HepG2 (cell line): ENCODE data around the gene ULK3. TPM values are rescaled to one million over a fixed set of nuclear protein-coding genes. Genes with fewer than 3 reads are reported as not detected.

ENCODE experiments used
- ATAC-seq: fragments of 200-7000 bp; cut with Tn5 transposase; 3 replicates; pipeline ENCODE4 v1.9.1; 2020; ENCODE audit warnings: mild to moderate bottlenecking, moderate library complexity
- BruUV-seq: library from RNA; stranded (reverse); fragments of 400-500 nt; replicated peaks from 2 replicates; lab custom pipeline; 2021; lab: Mats Ljungman, UMichigan
- CTCF ChIA-PET: fragments of 300-600 bp; formaldehyde crosslinking; extraction: SDS; loops from one replicate; lab custom pipeline; 2021; ENCODE audit warnings: low total read pairs, inconsistent platforms, low intra/inter-chr PET ratio; lab: Yijun Ruan, JAX
- POLR2A ChIA-PET: fragments of 350-600 bp; sonication (Branson Sonifier 250); formaldehyde crosslinking; loops from one replicate; lab custom pipeline; 2020; ENCODE audit warnings: antibody characterized with exemption, inconsistent platforms; lab: Yijun Ruan, JAX
- DNase-seq: peaks from one replicate; pipeline ENCODE4 v3.0.0-alpha.2; 2015; ENCODE audit warnings: low spot score
- FAIRE-seq: peaks from 3 replicates; lab custom pipeline; 2011; peaks lifted over from hg19 to GRCh38; lab: Jason Lieb, UNC
- H2AFZ ChIP-seq: one replicate; pipeline ENCODE4 v1.6.1; 2011; ENCODE audit warnings: low read length, inconsistent platforms
- H3K27ac ChIP-seq: fragments of 300-600 bp; 3 replicates; pipeline ENCODE4 v1.8.0; 2011; ENCODE audit warnings: mixed run types, mild to moderate bottlenecking, mixed read lengths, low read length, inconsistent platforms; ENCODE audit not compliant: insufficient read depth; ENCODE audit errors: extremely low read length
- H3K27me3 ChIP-seq, 2 experiments: fragments of 200-600 bp in 1 of 2; 2 replicates in 1 of 2; 3 replicates in 1 of 2; pipeline versions ENCODE4 v1.6.0 to v1.8.0; 2011; ENCODE audit warnings: low read length in 2 of 2, mild to moderate bottlenecking in 2 of 2, moderate library complexity in 2 of 2, inconsistent platforms in 1 of 2; ENCODE audit not compliant: insufficient read depth in 2 of 2, control insufficient read depth in 1 of 2
- H3K36me3 ChIP-seq, 2 experiments: fragments of 200-600 bp in 1 of 2; replicated peaks in 1 of 2; 2 replicates in 1 of 2; 3 replicates in 1 of 2; pipeline versions ENCODE4 v1.5.1 to v1.8.0; 2011; ENCODE audit warnings: low read length in 2 of 2, inconsistent platforms in 1 of 2; ENCODE audit not compliant: insufficient read depth in 2 of 2, control insufficient read depth in 1 of 2
- H3K4me1 ChIP-seq: 2 replicates; pipeline ENCODE4 v1.5.1; 2012; ENCODE audit warnings: low read length, inconsistent platforms; ENCODE audit not compliant: insufficient read depth
- H3K4me2 ChIP-seq: 2 replicates; pipeline ENCODE4 v1.6.0; 2011; ENCODE audit warnings: low read depth, low read length, inconsistent platforms
- H3K4me3 ChIP-seq, 3 experiments: fragments of 200-600 bp in 1 of 3; sonication (generic), shearing (Covaris generic) in 1 of 3; replicated peaks in 1 of 3; 2 replicates each; pipeline ENCODE4 v1.5.1; 2011 to 2016; ENCODE audit warnings: low read length in 3 of 3, inconsistent platforms in 2 of 3, low read depth in 2 of 3, mild to moderate bottlenecking in 2 of 3, control low read depth in 1 of 3, mixed read lengths in 1 of 3; ENCODE audit not compliant: insufficient read depth in 1 of 3
- H3K79me2 ChIP-seq: one replicate; pipeline ENCODE4 v1.6.1; 2011; ENCODE audit warnings: low read length, inconsistent platforms; ENCODE audit not compliant: insufficient read depth
- H3K9ac ChIP-seq: 2 replicates; pipeline ENCODE4 v1.6.0; 2011; ENCODE audit warnings: mild to moderate bottlenecking, low read depth, low read length, inconsistent platforms; ENCODE audit not compliant: insufficient read depth
- H3K9me3 ChIP-seq: 2 replicates; pipeline ENCODE4 v1.5.1; 2012; ENCODE audit warnings: mild to moderate bottlenecking, low read length
- H4K20me1 ChIP-seq: 2 replicates; pipeline ENCODE4 v1.6.0; 2011; ENCODE audit warnings: inconsistent platforms, mild to moderate bottlenecking, low read length, moderate library complexity; ENCODE audit not compliant: insufficient read depth
- CENPT ChIP-seq: sonication (generic); formaldehyde crosslinking; IDR thresholded peaks from 2 replicates; pipeline ENCODE4 v1.8.0; 2022; ENCODE audit warnings: low read depth, mild to moderate bottlenecking, moderate library complexity, missing genetic modification reagents
- KLF12 ChIP-seq: sonication (generic); formaldehyde crosslinking; IDR thresholded peaks from 2 replicates; pipeline ENCODE4 v1.4.0; 2020; ENCODE audit warnings: missing genetic modification reagents, borderline replicate concordance
- MIXL1 ChIP-seq: IDR thresholded peaks from 2 replicates; pipeline ENCODE4 v1.6.1; 2016
- MYPOP ChIP-seq: sonication (generic); formaldehyde crosslinking; IDR thresholded peaks from 2 replicates; pipeline ENCODE4 v1.8.1; 2023; ENCODE audit warnings: mild to moderate bottlenecking, moderate library complexity, missing genetic modification reagents
- STAT6 ChIP-seq: sonication (generic); formaldehyde crosslinking; IDR thresholded peaks from 2 replicates; pipeline ENCODE4 v1.4.0; 2020; ENCODE audit warnings: missing genetic modification reagents, mild to moderate bottlenecking, borderline replicate concordance
- TCF12 ChIP-seq, 2 experiments: fragments of 450-650 bp in 1 of 2; sonication (generic) in 1 of 2; formaldehyde crosslinking in 1 of 2; IDR thresholded peaks; 2 replicates each; pipeline versions ENCODE4 v1.6.1 to v1.8.0; 2017 to 2022; ENCODE audit warnings: antibody characterized with exemption in 1 of 2, mild to moderate bottlenecking in 1 of 2, missing genetic modification reagents in 1 of 2, moderate library complexity in 1 of 2
- ZKSCAN8 ChIP-seq: IDR thresholded peaks from 2 replicates; pipeline ENCODE4 v1.6.1; 2016; ENCODE audit warnings: borderline replicate concordance, missing genetic modification reagents, missing compliant biosample characterization
- ZNF383 ChIP-seq: sonication (generic); formaldehyde crosslinking; IDR thresholded peaks from 2 replicates; pipeline ENCODE4 v1.4.0; 2020; ENCODE audit warnings: missing genetic modification reagents, mild to moderate bottlenecking, borderline replicate concordance
- ZNF574 ChIP-seq: sonication (generic); formaldehyde crosslinking; IDR thresholded peaks from 2 replicates; pipeline ENCODE4 v1.4.0; 2020; ENCODE audit warnings: missing genetic modification reagents
- WGBS: methylation state at CpG from one replicate; pipeline ENCODE4 v1.1.6; 2017; ENCODE audit warnings: low lambda C conversion rate; 5-methylcytosine and 5-hydroxymethylcytosine counted together
- in situ Hi-C: cut with HindIII; loops from 2 replicates; pipeline ENCODE4 v1.10.0; 2017; ENCODE audit warnings: low pct_unique_long_range_greater_than_20kb; ENCODE audit not compliant: extremely low pct_ligation_motif_present
- intact Hi-C: fragments of 100-400 bp; cut with micrococcal nuclease; formaldehyde crosslinking; loops from one replicate; pipeline ENCODE4 v1.10.0; 2022; ENCODE audit not compliant: unreplicated experiment
- polyA plus RNA-seq, 8 experiments: library from polyadenylated mRNA; depleted of rRNA in 3 of 8; stranded (reverse) in 7 of 8; unstranded in 1 of 8; fragments of >200 nt; fragmentation: Illumina TruSeq in 4 of 8; extraction: Trizol in 4 of 8; gene quantifications; 2 replicates each; pipeline versions ENCODE4 v1.2.1 to v1.2.3, GENCODE V29; 2011 to 2016; ENCODE audit warnings: low read depth in 4 of 8, missing spikeins in 1 of 8, mixed read lengths in 1 of 8; ENCODE audit not compliant: insufficient read depth in 1 of 8
- total RNA-seq, 5 experiments: library from RNA; depleted of rRNA; stranded (reverse); fragments of >200 nt; fragmentation: Illumina TruSeq; extraction: Trizol; gene quantifications; 2 replicates each; pipeline ENCODE4 v1.2.3, GENCODE V29; 2016; ENCODE audit warnings: low read depth in 1 of 5
- TF ChIP-seq, protein P1 (sequence below): conservative IDR thresholded peaks from 2 replicates; pipeline ENCODE4 v1.6.1; 2018; ENCODE audit warnings: missing genetic modification reagents
- TF ChIP-seq, protein P2 (sequence below): fragments of 450-650 bp; IDR thresholded peaks from 2 replicates; pipeline ENCODE4 v1.6.1; 2016
- TF ChIP-seq, protein P3 (sequence below), 2 experiments: fragments of 450-650 bp in 1 of 2; sonication (generic) in 1 of 2; formaldehyde crosslinking; IDR thresholded peaks; 2 replicates each; pipeline versions ENCODE4 v1.5.0 to v1.8.0; 2020 to 2022; ENCODE audit warnings: mild to moderate bottlenecking in 1 of 2, missing genetic modification reagents in 1 of 2

Gene ULK3
- total and polyA plus RNA-seq, 2 of the 13 experiments (the other 11 are each of a cell fraction or from before 2014, with no cell fraction given) = 15.2 to 23.7 TPM

- no peak for FAIRE-seq
- BruUV-seq = no TSS peak
- POLR2A ChIA-PET = no interaction called here
- Histone ChIP-seq H3K9ac (no peak overlapping the region), H3K36me3 (peaks cover 20 to 41% of the 10 kb centered on the region in 2 experiments), H3K4me1 (peaks cover 13% of the 10 kb centered on the region), H3K79me2 (no peaks in the 10 kb centered on the region), H3K4me3 (no peak overlapping the region), H3K9me3 (no peaks in the 10 kb centered on the region), H3K4me2 (no peak overlapping the region), H2AFZ (no peak overlapping the region), H3K27me3 (no peaks in the 10 kb centered on the region), H4K20me1 (no peaks in the 10 kb centered on the region; the same call in 1 of the 2 replicates), H3K27ac (no peak overlapping the region)
- intact Hi-C loops (no loop called here), in situ Hi-C loops (no loop called here)
- ATAC-seq = no peak
- CTCF ChIA-PET = interaction anchor here (1.3 to 2.5 kb wide), 2 partner anchors 22 to 28 kb away, joined by 6 to 56 read pairs; no protein-coding TSS in a partner anchor
- no peak for DNase-seq
- 98% methylated on average over 14 of the region's 16 CpGs for WGBS
- TF ChIP-seq TCF12 (IDR thresholded peaks at IDR 0.05) (no peak), TCF12 (CRISPR knock-in tag; IDR thresholded peaks at IDR 0.05) (no peak), MIXL1 (no peak), CENPT (CRISPR knock-in tag) (no peak), KLF12 (CRISPR knock-in tag) (no peak), MYPOP (no peak), ZNF383 (no peak), ZKSCAN8 (CRISPR knock-in tag) (no peak), STAT6 (CRISPR knock-in tag) (no peak), ZNF574 (CRISPR knock-in tag) (no peak)
- TF ChIP-seq, protein P1, sequence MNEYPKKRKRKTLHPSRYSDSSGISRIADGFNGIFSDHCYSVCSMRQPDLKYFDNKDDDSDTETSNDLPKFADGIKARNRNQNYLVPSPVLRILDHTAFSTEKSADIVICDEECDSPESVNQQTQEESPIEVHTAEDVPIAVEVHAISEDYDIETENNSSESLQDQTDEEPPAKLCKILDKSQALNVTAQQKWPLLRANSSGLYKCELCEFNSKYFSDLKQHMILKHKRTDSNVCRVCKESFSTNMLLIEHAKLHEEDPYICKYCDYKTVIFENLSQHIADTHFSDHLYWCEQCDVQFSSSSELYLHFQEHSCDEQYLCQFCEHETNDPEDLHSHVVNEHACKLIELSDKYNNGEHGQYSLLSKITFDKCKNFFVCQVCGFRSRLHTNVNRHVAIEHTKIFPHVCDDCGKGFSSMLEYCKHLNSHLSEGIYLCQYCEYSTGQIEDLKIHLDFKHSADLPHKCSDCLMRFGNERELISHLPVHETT (CRISPR knock-in tag) = no peak
- TF ChIP-seq, protein P2, sequence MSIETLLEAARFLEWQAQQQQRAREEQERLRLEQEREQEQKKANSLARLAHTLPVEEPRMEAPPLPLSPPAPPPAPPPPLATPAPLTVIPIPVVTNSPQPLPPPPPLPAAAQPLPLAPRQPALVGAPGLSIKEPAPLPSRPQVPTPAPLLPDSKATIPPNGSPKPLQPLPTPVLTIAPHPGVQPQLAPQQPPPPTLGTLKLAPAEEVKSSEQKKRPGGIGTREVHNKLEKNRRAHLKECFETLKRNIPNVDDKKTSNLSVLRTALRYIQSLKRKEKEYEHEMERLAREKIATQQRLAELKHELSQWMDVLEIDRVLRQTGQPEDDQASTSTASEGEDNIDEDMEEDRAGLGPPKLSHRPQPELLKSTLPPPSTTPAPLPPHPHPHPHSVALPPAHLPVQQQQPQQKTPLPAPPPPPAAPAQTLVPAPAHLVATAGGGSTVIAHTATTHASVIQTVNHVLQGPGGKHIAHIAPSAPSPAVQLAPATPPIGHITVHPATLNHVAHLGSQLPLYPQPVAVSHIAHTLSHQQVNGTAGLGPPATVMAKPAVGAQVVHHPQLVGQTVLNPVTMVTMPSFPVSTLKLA = no peak
- TF ChIP-seq, protein P3, sequence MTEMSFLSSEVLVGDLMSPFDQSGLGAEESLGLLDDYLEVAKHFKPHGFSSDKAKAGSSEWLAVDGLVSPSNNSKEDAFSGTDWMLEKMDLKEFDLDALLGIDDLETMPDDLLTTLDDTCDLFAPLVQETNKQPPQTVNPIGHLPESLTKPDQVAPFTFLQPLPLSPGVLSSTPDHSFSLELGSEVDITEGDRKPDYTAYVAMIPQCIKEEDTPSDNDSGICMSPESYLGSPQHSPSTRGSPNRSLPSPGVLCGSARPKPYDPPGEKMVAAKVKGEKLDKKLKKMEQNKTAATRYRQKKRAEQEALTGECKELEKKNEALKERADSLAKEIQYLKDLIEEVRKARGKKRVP (CRISPR knock-in tag; IDR thresholded peaks at IDR 0.05) = no peak
Observed at GRCh38 chr15:74799255-74799855, 43.6 kb downstream of the ULK3 start.
